ENCODE data around the gene PACRG.

PACRG gene

DNA sequence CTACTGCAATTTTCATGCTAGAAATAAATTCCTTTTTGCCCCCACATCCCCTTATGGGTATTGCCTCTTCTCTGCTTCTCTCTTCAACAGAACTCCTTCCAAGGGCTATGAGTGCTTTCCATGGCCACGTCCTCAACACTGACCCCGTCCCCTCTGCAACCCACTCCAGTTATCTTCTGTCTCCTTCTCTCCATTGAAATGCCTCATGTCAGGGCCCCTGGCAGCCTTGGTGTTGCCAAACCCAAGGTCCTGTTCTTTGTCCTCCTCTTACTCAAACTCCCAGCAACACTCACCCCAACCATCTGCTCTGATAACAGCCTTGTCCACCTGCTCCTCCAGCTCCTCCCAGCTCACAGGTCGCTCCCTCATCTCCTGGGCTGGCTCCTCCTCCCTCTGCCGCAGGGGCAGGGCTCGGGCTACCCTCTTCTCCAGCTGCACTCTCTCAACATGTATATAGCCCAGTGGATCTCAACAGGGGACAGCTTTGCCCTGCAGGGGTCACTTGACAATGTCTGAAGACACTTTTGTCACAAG, 490.7 kb downstream of the PACRG start:
- DNase-seq: no peak

GRCh38 chr6:163226181-163226835, 498.5 kb downstream of the PACRG start:
- DNase-seq: no peak

- no peak for DNase-seq
These were observed 499.2 kb downstream of the PACRG start for GRCh38 chr6:163226836-163227485.

GRCh38 chr6:163228041-163228440, 500.3 kb downstream of the PACRG start:
- DNase-seq: no peak

DNA sequence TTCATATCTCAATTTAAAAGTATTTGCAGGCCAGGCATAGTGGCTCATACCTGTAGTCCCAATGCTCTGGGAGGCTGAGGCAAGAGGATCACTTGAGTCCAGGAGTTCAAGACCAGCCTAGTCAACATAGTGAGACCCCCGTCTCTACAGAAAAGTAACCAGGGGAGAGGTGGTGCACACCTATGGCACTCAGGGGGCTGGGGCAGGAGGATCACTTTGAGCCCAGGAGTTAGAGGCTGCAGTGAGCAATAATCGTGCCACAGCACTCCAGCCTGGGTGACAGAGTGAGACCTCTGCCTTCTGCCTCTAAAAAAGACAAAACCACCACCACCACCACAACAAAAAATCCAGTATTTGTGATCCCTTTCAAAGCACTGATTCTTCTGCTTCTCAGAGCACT, 501.3 kb downstream of the PACRG start:
- DNase-seq: no peak

DNA sequence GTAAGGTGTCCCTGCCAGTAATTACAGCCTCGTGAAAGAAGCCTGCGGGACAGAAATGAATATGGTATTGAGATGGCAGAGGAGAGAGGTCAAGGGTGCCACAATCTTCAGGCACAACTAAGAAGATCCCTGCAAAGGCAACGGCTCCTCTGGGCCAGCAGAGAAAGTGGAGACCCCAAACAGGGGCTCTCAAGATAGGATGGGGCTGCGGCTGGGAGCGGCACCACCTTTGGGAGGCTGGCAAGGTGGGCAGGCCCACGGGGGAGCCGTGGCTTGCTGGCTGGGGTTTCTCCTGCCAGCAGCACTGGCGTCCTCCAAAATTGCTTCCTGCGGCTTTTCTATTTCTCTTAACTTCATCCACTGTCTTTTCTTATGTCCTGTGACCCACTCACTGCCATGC, 503.1 kb downstream of the PACRG start:
- no peak for DNase-seq

GRCh38 chr6:163231356-163232014, 503.7 kb downstream of the PACRG start:
- DNase-seq: no peak

DNA sequence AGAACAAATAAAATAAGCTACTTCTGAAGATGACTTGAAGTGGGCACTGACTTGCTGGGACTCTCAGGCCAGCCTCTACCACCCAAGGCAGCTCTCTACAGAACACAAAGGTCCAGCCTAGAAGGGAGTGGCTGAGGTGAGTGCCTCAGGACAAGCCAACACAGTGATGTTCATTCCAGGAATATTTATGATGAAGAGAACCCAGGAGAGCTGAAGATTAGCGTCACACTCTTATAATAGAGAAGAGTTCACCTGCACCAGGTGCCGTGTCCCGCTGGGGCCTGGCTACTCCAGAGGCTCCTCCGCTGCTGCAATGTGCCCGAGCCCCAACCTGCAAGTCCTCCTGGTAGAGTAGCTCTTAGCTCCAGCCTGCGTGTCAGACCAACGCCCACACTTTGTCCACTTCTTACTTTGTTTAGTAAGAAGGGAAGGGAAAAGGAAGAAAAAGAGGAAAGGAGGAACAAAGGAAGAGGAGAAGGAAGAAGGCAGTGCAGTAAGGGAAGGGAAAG, 504.3 kb downstream of the PACRG start:
- no peak for DNase-seq

DNA sequence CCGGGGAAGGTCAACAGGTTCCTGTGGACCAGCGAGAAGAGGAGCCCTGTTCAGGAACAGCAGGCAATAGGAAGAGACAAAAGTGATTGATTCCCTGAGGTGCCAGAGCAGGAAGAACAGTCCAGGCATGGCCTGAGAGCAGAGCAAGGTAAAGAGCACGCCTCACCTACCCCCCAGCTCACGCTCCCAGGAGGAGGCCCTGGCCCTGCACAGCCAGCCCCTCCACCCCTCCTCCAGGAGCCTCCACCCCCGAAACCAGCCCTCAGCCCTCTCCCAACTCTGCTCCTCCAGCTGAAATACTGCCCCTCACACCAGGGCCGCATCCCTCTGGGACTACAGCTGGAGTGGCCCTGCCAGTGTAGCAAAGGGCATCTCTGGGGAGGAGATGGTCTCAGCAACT, 504.9 kb downstream of the PACRG start:
- no peak for DNase-seq

- no peak for DNase-seq
These were observed 509.3 kb downstream of the PACRG start for GRCh38 chr6:163237110-163237509.

- DNase-seq: no peak
These were observed 512.0 kb downstream of the PACRG start for GRCh38 chr6:163239572-163240340.

- no peak for DNase-seq
These were observed 512.8 kb downstream of the PACRG start for GRCh38 chr6:163240556-163240955.

GRCh38 chr6:163241683-163242082, 513.9 kb downstream of the PACRG start:
- no peak for DNase-seq

DNA sequence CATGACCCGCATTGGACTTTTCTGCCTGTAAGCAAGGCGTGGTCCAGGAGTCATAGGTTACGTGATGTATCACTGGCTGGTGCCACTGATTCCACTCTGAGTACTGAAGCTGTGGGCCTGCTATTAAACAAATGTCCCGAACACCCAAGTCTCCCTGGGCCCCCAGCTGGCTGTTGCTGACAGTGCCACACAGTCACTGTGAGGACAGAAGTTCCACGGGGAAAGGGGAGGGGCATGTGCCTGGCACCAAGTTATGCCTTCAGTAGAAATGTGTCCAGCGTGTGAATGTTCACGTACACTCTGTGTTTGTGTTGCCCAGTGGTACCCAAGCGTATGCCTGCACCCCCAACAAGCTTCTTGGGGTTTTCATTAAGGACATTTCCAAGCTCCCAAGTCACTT, 515.3 kb downstream of the PACRG start:
- no peak for DNase-seq

GRCh38 chr6:163243692-163244589, 516.2 kb downstream of the PACRG start:
- DNase-seq: no peak

- DNase-seq: no peak
These were observed 520.3 kb downstream of the PACRG start for GRCh38 chr6:163248051-163248450.

DNA sequence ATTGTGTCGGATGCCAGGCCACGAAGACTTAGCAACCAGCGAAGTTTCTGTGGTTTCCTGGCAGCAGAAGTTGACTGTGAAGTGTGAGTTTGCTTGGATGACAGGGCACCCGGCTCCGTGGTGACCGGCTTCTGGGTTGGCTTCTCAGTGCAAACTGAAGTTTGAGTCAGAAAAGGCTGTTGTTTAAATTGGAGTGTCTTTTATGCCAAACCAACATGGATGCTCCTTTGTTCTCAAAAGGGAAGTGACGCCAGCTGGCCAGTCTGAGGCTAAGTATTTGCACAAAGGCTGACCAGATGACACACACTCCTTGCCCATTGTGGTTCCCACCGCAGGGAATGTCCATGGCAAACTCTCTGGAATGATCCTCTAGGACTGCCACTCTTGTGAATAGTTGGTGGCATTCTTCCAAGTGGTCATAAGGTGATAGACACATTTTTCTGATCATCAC, 521.9 kb downstream of the PACRG start:
- no peak for DNase-seq

DNA sequence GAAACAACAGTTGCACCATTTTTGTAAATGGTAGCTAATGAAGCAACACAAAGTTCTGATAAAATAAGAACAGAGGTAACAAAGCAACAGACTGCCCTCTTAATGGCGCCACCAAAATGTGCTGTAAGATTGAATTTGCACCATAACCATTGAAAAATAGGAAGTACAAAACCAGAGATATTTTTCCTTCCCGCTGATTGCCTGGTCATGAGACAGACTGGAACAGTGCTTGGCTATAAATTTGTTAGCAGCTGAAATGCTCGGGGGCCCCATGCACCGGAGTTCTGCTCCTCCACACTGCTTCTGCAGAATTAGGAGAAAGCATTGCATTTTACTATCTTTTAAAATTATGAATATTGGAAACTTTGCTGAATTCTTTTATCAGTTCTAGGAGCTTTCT, 522.3 kb downstream of the PACRG start:
- DNase-seq: no peak

DNA sequence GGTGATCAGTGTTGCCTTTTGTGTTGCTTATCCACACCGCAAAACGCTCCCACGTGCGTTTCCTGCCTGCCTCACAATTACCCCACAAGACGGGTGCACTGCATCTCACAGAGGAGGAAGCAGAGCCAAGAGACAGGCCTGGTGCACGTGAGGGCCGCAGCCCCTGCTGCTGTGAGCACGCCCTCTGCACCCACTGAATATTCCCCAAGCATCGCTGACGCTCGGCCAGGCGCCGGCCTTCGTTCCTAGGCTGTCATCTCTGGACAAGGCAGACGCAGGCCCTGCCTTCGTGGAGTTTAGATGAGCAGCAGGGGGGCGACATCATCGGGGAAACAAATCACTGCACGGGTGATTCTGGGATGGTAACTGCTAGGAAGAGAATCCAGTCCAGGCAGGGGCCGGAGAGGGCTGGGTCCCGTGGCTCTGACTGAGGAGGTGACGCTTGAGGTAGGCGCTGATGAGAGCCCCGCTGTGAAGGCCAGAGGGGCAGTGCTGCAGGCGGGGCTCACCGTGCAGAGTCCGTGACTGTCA, 524.4 kb downstream of the PACRG start:
- no peak for DNase-seq

GRCh38 chr6:163253556-163254213, 525.9 kb downstream of the PACRG start:
- DNase-seq: no peak

- no peak for DNase-seq
These were observed 526.6 kb downstream of the PACRG start for GRCh38 chr6:163254341-163254835.
